ENCODE data around the gene WFS1.

WFS1 gene

GRCh38 chr4:6348408-6348807 is 78.8 kb downstream of the WFS1 start:
- no peak for DNase-seq (ENCODE audit: low spot score)
- no peaks in the 10 kb centered on the region for H3K9me3 ChIP-seq (ENCODE audit: severe bottlenecking)
- no peak overlapping the region for H3K27ac ChIP-seq (ENCODE audit: poor library complexity, severe bottlenecking)
- no peak overlapping the region for H3K4me3 ChIP-seq (ENCODE audit: severe bottlenecking)
- TF ChIP-seq CTCF (IDR thresholded peaks at IDR 0.05; ENCODE audit: poor library complexity, severe bottlenecking) = no peak
- H3K36me3 ChIP-seq (ENCODE audit: low read depth) = no peaks in the 10 kb centered on the region
- no peaks in the 10 kb centered on the region for H3K27me3 ChIP-seq (ENCODE audit: insufficient read depth, poor library complexity, severe bottlenecking)
- H3K4me1 ChIP-seq (ENCODE audit: insufficient read depth, poor library complexity, severe bottlenecking) = peaks cover 13% of the 10 kb centered on the region
- ATAC-seq (ENCODE audit: low read depth) = no peak

- TF ChIP-seq CTCF (IDR thresholded peaks at IDR 0.05; ENCODE audit: poor library complexity, severe bottlenecking) = no peak
- Histone ChIP-seq H3K9me3 (ENCODE audit: severe bottlenecking) (no peaks in the 10 kb centered on the region), H3K27ac (ENCODE audit: poor library complexity, severe bottlenecking) (no peak overlapping the region), H3K27me3 (ENCODE audit: insufficient read depth, poor library complexity, severe bottlenecking) (no peaks in the 10 kb centered on the region), H3K4me3 (ENCODE audit: severe bottlenecking) (no peak overlapping the region), H3K4me1 (ENCODE audit: insufficient read depth, poor library complexity, severe bottlenecking) (no peaks in the 10 kb centered on the region), H3K36me3 (ENCODE audit: low read depth) (no peaks in the 10 kb centered on the region)
- ATAC-seq (ENCODE audit: low read depth) (no peak), DNase-seq (ENCODE audit: low spot score) (no peak)
Measured at GRCh38 chr4:6349896-6350603, 80.4 kb downstream of the WFS1 start.

- no peak overlapping the region for H3K4me3 ChIP-seq (ENCODE audit: severe bottlenecking)
- TF ChIP-seq CTCF (IDR thresholded peaks at IDR 0.05; ENCODE audit: poor library complexity, severe bottlenecking) = no peak
Measured at GRCh38 chr4:6350646-6351045, 81.0 kb downstream of the WFS1 start.

GRCh38 chr4:6351246-6352000 is 81.8 kb downstream of the WFS1 start:
- Histone ChIP-seq H3K36me3 (ENCODE audit: low read depth) (no peaks in the 10 kb centered on the region), H3K4me1 (ENCODE audit: insufficient read depth, poor library complexity, severe bottlenecking) (no peaks in the 10 kb centered on the region), H3K27me3 (ENCODE audit: insufficient read depth, poor library complexity, severe bottlenecking) (no peaks in the 10 kb centered on the region), H3K27ac (ENCODE audit: poor library complexity, severe bottlenecking) (no peak overlapping the region), H3K4me3 (ENCODE audit: severe bottlenecking) (no peak overlapping the region), H3K9me3 (ENCODE audit: severe bottlenecking) (no peaks in the 10 kb centered on the region)
- TF ChIP-seq CTCF (IDR thresholded peaks at IDR 0.05; ENCODE audit: poor library complexity, severe bottlenecking) = no peak
- ATAC-seq (ENCODE audit: low read depth) (no peak), DNase-seq (ENCODE audit: low spot score) (no peak)

More at GRCh38 chr4:6350646-6351045, 81.0 kb downstream of the WFS1 start:
- DNase-seq (ENCODE audit: low spot score) = no peak
- Histone ChIP-seq H3K27ac (ENCODE audit: poor library complexity, severe bottlenecking) (no peak overlapping the region), H3K9me3 (ENCODE audit: severe bottlenecking) (no peaks in the 10 kb centered on the region), H3K27me3 (ENCODE audit: insufficient read depth, poor library complexity, severe bottlenecking) (no peaks in the 10 kb centered on the region), H3K36me3 (ENCODE audit: low read depth) (no peaks in the 10 kb centered on the region), H3K4me1 (ENCODE audit: insufficient read depth, poor library complexity, severe bottlenecking) (no peaks in the 10 kb centered on the region)
- ATAC-seq (ENCODE audit: low read depth) = no peak

Measured in RWPE2 (cell line).